Measurements from ENCODE around the gene RAD51B.
"Not testable (repeated sequence)": the region's sequence is repeated elsewhere in the genome, so short reads cannot be mapped to it uniquely, and the experiment has no call there.

Gene RAD51B

DNA sequence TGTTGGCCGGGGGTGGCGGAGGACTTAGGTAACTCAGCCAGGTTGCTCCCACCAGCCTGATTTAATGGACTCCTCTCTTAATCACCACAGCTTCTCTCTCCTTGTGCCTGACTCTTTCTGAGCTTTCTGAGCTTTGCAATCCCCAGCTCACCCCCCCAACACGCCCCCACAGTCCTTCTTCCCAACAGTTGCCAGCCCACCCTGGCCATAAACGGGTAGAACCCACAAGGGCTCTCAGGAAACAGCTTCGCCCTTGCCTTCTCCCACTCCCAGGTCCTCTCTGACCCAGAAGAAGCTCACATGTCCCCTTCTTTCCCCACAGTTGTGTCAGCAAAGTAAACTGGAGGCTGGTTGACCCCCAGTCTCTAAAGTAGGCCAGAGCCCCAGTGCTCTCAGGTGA is 940.4 kb downstream of the RAD51B start:
- TF ChIP-seq, protein P1, sequence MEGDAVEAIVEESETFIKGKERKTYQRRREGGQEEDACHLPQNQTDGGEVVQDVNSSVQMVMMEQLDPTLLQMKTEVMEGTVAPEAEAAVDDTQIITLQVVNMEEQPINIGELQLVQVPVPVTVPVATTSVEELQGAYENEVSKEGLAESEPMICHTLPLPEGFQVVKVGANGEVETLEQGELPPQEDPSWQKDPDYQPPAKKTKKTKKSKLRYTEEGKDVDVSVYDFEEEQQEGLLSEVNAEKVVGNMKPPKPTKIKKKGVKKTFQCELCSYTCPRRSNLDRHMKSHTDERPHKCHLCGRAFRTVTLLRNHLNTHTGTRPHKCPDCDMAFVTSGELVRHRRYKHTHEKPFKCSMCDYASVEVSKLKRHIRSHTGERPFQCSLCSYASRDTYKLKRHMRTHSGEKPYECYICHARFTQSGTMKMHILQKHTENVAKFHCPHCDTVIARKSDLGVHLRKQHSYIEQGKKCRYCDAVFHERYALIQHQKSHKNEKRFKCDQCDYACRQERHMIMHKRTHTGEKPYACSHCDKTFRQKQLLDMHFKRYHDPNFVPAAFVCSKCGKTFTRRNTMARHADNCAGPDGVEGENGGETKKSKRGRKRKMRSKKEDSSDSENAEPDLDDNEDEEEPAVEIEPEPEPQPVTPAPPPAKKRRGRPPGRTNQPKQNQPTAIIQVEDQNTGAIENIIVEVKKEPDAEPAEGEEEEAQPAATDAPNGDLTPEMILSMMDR (IDR thresholded peaks at IDR 0.05; ENCODE audit: insufficient read depth, low read depth, low read length, missing control alignments) = no peak
- no peak for DNase-seq (ENCODE audit: low read depth)
- H3K4me3 ChIP-seq (ENCODE audit: low read depth, low read length) = no peak overlapping the region

DNA sequence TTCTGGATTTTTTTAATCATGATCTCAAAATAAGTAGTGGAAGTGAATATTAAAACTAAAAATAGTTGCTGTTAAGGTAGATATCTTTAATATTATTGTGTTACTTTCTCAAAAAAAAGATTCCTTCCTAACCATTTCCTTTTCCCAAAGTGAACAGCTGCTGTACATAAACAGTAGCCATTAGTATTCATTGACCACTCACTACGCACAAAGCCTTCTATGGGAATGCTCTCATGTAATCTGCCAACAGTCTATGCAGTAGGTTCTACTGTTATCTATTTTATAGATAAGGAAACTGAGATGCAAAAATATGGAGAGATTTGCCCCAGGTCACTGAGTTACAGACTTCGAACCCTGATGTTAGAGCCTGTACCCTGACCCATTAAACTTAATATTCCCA is 941.2 kb downstream of the RAD51B start:
- DNase-seq (ENCODE audit: low read depth) = no peak
- TF ChIP-seq, protein P1 (IDR thresholded peaks at IDR 0.05; ENCODE audit: insufficient read depth, low read depth, low read length, missing control alignments) = no peak
- no peak overlapping the region for H3K4me3 ChIP-seq (ENCODE audit: low read depth, low read length)

DNA sequence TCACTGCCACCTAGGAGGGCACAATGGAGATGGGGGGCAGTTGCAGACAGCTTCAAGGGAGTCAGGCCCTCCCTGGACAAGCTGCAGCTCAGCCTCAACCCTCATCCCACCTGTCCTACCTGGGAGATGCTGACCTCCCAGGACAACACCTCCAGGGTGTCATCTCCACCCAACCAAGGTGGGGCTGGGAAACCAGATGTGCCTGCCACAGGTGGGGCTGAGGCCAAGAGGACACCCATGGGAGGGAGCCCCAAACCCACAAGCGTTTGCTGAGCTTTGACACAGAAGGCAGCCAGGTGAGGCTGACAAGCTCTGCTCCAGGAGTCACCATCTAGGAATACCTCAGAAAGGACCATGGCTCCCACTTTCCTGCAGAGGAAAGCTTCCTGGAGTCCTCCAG is 941.8 kb downstream of the RAD51B start:
- no peak for DNase-seq (ENCODE audit: low read depth)
- H3K4me3 ChIP-seq (ENCODE audit: low read depth, low read length) = no peak overlapping the region
- TF ChIP-seq, protein P1 (IDR thresholded peaks at IDR 0.05; ENCODE audit: insufficient read depth, low read depth, low read length, missing control alignments) = no peak

DNA sequence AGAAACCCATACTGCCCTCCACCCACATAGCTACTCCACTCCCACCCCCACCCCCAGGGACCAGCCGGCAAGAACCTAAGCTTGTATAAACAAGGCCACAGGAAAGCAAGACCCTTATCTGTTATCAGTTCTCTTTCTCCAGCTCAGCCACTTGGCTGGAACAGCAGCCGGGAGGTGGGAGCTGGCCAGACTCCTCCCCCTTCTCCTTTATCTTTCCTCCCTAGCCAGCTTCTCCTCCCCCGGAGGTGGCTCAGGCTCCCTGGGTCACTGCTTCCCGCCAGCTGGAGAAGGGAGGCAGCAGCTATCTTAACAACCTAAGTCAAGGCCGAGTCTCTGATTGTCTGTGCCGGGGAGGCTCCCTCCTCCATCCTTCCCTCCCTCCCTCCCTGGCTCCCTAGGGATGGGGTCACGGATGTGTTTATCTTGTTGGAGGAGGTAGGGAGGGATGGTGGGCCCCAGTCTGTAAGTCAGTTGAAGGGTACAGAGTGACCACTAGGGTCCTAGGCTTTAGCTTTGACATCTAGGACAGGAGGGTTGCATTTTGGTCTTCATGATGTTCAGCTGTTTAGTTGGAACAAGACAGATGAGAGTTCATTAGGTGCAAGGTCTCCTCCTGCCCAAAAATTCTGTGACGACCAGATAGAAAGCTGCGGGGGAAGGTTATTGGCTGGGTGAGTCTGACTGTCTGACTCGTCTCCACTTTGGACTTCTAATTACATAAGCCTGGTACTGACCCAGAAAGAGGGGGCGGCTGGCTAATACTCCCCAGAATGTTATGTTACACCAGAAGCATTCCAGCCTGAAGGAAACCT is 943.6 kb downstream of the RAD51B start:
- H3K4me3 ChIP-seq (ENCODE audit: low read depth, low read length) = no peak overlapping the region
- no peak for DNase-seq (ENCODE audit: low read depth)
- TF ChIP-seq, protein P1 (IDR thresholded peaks at IDR 0.05; ENCODE audit: insufficient read depth, low read depth, low read length, missing control alignments) = no peak

DNA sequence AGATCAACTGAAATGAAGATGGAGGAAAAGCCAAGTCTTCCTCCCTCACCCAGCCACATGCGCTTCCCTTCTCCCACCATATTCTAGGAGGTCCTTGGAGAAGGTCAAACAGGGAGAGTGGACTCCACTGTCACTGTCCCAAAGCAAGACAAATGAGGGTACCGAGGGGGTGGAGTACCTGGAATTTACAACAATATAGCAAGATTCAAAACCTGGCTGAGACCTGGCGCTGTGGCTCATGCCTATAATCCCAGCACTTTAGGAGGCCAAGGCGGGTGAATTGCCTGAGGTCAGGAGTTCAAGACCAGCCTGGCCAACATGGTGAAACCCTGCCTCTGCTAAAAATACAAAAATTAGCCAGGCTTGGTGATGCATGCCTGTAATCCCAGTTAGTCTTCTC is 944.3 kb downstream of the RAD51B start:
- H3K4me3 ChIP-seq (ENCODE audit: low read depth, low read length); DNase-seq (ENCODE audit: low read depth): not testable (repeated sequence)

DNA sequence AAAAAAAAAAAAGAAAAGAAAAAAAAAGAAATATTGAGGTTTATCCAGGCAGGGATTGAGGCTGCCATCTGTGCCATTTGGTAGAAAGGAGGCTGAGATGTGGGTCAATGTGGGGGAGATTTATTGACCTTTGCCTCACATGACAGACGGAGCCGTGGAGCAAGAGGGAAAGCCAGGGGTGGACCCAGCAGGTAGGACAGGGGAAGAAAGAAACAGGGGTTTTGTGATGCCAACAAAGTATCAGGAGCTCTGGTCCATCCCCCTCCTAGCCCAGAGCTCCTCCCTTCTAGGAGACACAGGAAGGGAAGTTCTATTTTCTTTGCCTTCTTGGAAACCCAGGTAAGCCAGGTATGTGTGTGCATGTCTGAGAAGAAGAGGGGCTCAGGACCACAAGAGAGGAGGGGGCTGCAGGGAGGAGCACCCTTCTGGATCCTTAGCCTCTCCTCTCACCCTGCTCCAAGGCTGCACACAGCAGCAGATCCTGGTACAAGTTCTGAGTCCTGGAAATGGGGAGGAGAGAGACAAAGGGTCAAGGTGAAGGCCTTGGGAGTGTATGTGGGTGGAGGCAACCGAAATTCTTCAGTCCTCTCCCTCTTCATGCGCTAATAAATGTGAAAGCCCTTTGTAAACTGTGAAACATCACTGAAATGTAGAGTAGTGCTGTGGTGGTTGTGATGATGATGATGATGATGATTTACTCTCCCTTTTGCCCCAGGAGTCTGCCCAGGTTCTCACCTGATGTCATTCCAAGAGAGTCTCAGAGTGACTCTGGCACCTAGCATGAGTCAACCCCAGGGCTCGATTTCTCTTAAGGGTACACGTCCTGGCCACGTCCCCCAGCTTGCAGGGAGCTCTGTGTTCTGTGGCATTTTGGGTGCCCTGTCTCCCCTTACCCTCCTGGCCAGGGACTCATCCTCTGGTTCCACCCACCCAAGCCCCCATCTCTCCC is 947.0 kb downstream of the RAD51B start:
- H3K4me3 ChIP-seq (ENCODE audit: low read depth, low read length) = no peak overlapping the region
- TF ChIP-seq, protein P1 (IDR thresholded peaks at IDR 0.05; ENCODE audit: insufficient read depth, low read depth, low read length, missing control alignments) = no peak
- no peak for DNase-seq (ENCODE audit: low read depth)

DNA sequence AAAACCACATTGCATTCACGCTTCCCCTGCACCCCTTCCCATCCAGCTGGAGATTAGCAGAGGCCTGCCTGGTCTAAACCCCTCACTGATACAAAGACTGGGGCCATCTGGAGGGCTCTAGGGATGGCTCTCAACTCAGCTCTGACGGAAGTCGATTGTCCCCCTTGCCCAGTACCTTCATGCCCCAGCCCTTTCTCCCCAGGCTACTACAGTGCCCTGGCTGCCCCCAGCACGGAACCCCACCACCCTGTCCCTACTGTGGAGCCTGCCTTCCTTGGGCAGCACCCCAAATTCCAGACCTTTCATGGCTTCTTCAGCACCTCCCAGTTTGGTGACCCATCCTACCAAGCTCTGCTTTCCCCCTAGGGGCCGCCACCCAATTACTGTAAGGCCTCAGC is 947.7 kb downstream of the RAD51B start:
- DNase-seq (ENCODE audit: low read depth) = no peak
- TF ChIP-seq, protein P1 (IDR thresholded peaks at IDR 0.05; ENCODE audit: insufficient read depth, low read depth, low read length, missing control alignments) = no peak

More for the DNA sequence above, 947.7 kb downstream of the RAD51B start:
- no peak overlapping the region for H3K4me3 ChIP-seq (ENCODE audit: low read depth, low read length)

Data from GM12865 (cell line).